Astrocyte (in vitro differentiated cells and primary cell): ENCODE results near the gene MOBP. TPM values are rescaled to one million over a fixed set of nuclear protein-coding genes. Genes with fewer than 3 reads are reported as not detected.

ENCODE experiments used
- DNase-seq: peaks from one replicate; pipeline ENCODE4 v3.0.0-alpha.2; 2010; ENCODE audit warnings: low read depth
- FAIRE-seq: peaks from 2 replicates; lab custom pipeline; 2011; peaks lifted over from hg19 to GRCh38; lab: Jason Lieb, UNC
- H2AFZ ChIP-seq: 2 replicates; pipeline ENCODE4 v1.6.0; 2012; ENCODE audit warnings: low read depth, low read length, inconsistent platforms
- H3K27ac ChIP-seq: 2 replicates; pipeline ENCODE4 v1.5.1; 2011; ENCODE audit warnings: low read depth, low read length, inconsistent platforms
- H3K27me3 ChIP-seq: 2 replicates; pipeline ENCODE4 v1.6.0; 2011; ENCODE audit warnings: low read length, inconsistent platforms; ENCODE audit not compliant: insufficient read depth
- H3K36me3 ChIP-seq: 2 replicates; pipeline ENCODE4 v1.5.1; 2011; ENCODE audit warnings: low read length, inconsistent platforms; ENCODE audit not compliant: insufficient read depth
- H3K4me1 ChIP-seq: 2 replicates; pipeline ENCODE4 v1.5.1; 2011; ENCODE audit warnings: low read length, inconsistent platforms; ENCODE audit not compliant: insufficient read depth
- H3K4me2 ChIP-seq: 2 replicates; pipeline ENCODE4 v1.6.0; 2012; ENCODE audit warnings: low read length, inconsistent platforms
- H3K4me3 ChIP-seq: 2 replicates; pipeline ENCODE4 v1.5.1; 2011; ENCODE audit warnings: low read depth, mild to moderate bottlenecking, low read length, inconsistent platforms; ENCODE audit not compliant: insufficient read depth
- H3K79me2 ChIP-seq: 2 replicates; pipeline ENCODE4 v1.6.0; 2012; ENCODE audit warnings: mild to moderate bottlenecking, low read length, inconsistent platforms; ENCODE audit not compliant: insufficient read depth
- H3K9ac ChIP-seq: 2 replicates; pipeline ENCODE4 v1.6.0; 2012; ENCODE audit warnings: mild to moderate bottlenecking, low read length, inconsistent platforms
- H3K9me3 ChIP-seq: 2 replicates; pipeline ENCODE4 v1.5.1; 2012; ENCODE audit warnings: low read depth, mild to moderate bottlenecking, low read length, inconsistent platforms; ENCODE audit not compliant: insufficient read depth
- H4K20me1 ChIP-seq: 2 replicates; pipeline ENCODE4 v1.6.0; 2012; ENCODE audit warnings: low read length, inconsistent platforms; ENCODE audit not compliant: insufficient read depth
- H3K27ac Mint-ChIP-seq: one replicate; pipeline ENCODE4 v1.8.0; 2021; ENCODE audit warnings: mild to moderate bottlenecking, mixed read lengths; ENCODE audit not compliant: unreplicated experiment
- H3K27me3 Mint-ChIP-seq: one replicate; pipeline ENCODE4 v1.8.0; 2021; ENCODE audit warnings: low read depth, mixed read lengths; ENCODE audit not compliant: unreplicated experiment
- H3K36me3 Mint-ChIP-seq: one replicate; pipeline ENCODE4 v1.8.0; 2021; ENCODE audit warnings: low read depth, mixed read lengths; ENCODE audit not compliant: unreplicated experiment
- H3K4me1 Mint-ChIP-seq: one replicate; pipeline ENCODE4 v1.8.0; 2021; ENCODE audit warnings: low read depth, mixed read lengths; ENCODE audit not compliant: unreplicated experiment
- H3K4me3 Mint-ChIP-seq: one replicate; pipeline ENCODE4 v1.8.0; 2021; ENCODE audit warnings: mild to moderate bottlenecking, moderate library complexity, mixed read lengths; ENCODE audit not compliant: unreplicated experiment
- H3K9me3 Mint-ChIP-seq: one replicate; pipeline ENCODE4 v1.8.0; 2021; ENCODE audit warnings: mild to moderate bottlenecking, mixed read lengths; ENCODE audit not compliant: unreplicated experiment
- CTCF ChIP-seq: IDR thresholded peaks from 2 replicates; pipeline ENCODE4 v1.5.1; 2011; ENCODE audit warnings: low read depth, mild to moderate bottlenecking, inconsistent platforms, low read length, moderate library complexity; ENCODE audit not compliant: insufficient read depth
- EZH2 ChIP-seq: IDR thresholded peaks from 2 replicates; pipeline ENCODE4 v1.6.1; 2012; ENCODE audit warnings: mild to moderate bottlenecking, low read length, inconsistent platforms; ENCODE audit not compliant: insufficient read depth
- total RNA-seq: library from RNA; stranded (reverse); gene quantifications from 2 replicates; pipeline ENCODE4 v1.2.1, GENCODE V29; 2021

The MOBP gene
- total RNA-seq, 1 donor from 2014 or later, result 0.16 TPM

GRCh38 chr3:39542588-39542988, 75.1 kb downstream of the MOBP start:
- H3K36me3 Mint-ChIP-seq, result no peaks in the 10 kb centered on the region
- H2AFZ ChIP-seq, result no peak overlapping the region
- no peaks in the 10 kb centered on the region for H3K27me3 ChIP-seq
- no peaks in the 10 kb centered on the region for H3K4me1 ChIP-seq
- no peaks in the 10 kb centered on the region for H3K9me3 ChIP-seq
- H3K27ac Mint-ChIP-seq, result no peak overlapping the region
- H3K9ac ChIP-seq, result no peak overlapping the region
- no peak overlapping the region for H3K4me2 ChIP-seq
- peaks cover 4% of the 10 kb centered on the region for H3K4me1 Mint-ChIP-seq
- TF ChIP-seq CTCF (no peak), EZH2 (no peak)
- no peaks in the 10 kb centered on the region for H4K20me1 ChIP-seq
- no peaks in the 10 kb centered on the region for H3K79me2 ChIP-seq
- no peak overlapping the region for H3K4me3 Mint-ChIP-seq
- no peak for DNase-seq
- no peak overlapping the region for H3K4me3 ChIP-seq
- H3K27ac ChIP-seq, result no peak overlapping the region
- no peaks in the 10 kb centered on the region for H3K9me3 Mint-ChIP-seq
- FAIRE-seq, result no peak
- no peaks in the 10 kb centered on the region for H3K27me3 Mint-ChIP-seq
- no peaks in the 10 kb centered on the region for H3K36me3 ChIP-seq

- no peak overlapping the region for H2AFZ ChIP-seq
- no peak overlapping the region for H3K27ac ChIP-seq
- H4K20me1 ChIP-seq, result no peaks in the 10 kb centered on the region
- H3K36me3 ChIP-seq, result no peaks in the 10 kb centered on the region
- H3K9me3 ChIP-seq, result no peaks in the 10 kb centered on the region
- H3K36me3 Mint-ChIP-seq, result no peaks in the 10 kb centered on the region
- H3K4me2 ChIP-seq, result no peak overlapping the region
- no peaks in the 10 kb centered on the region for H3K27me3 ChIP-seq
- H3K4me3 ChIP-seq, result no peak overlapping the region
- no peak for TF ChIP-seq CTCF
- TF ChIP-seq EZH2, result no peak
- FAIRE-seq (no peak), DNase-seq (no peak)
- peaks cover 9% of the 10 kb centered on the region for H3K27me3 Mint-ChIP-seq
- H3K4me1 Mint-ChIP-seq, result no peaks in the 10 kb centered on the region
- H3K79me2 ChIP-seq, result no peaks in the 10 kb centered on the region
- H3K4me1 ChIP-seq, result no peaks in the 10 kb centered on the region
- H3K4me3 Mint-ChIP-seq, result no peak overlapping the region
- H3K27ac Mint-ChIP-seq, result no peak overlapping the region
- H3K9ac ChIP-seq, result no peak overlapping the region
- H3K9me3 Mint-ChIP-seq, result peaks cover 3% of the 10 kb centered on the region
These were observed 80.8 kb downstream of the MOBP start for GRCh38 chr3:39548282-39548681.

- Histone ChIP-seq H3K4me1 (no peaks in the 10 kb centered on the region), H3K9me3 (no peaks in the 10 kb centered on the region), H3K36me3 (no peaks in the 10 kb centered on the region), H3K4me2 (no peak overlapping the region), H3K27me3 (no peaks in the 10 kb centered on the region), H3K9ac (no peak overlapping the region), H3K27ac (no peak overlapping the region), H3K4me3 (no peak overlapping the region), H3K79me2 (no peaks in the 10 kb centered on the region), H2AFZ (no peak overlapping the region), H4K20me1 (no peaks in the 10 kb centered on the region)
- H3K4me1 Mint-ChIP-seq, result no peaks in the 10 kb centered on the region
- DNase-seq, result no peak
- no peak for TF ChIP-seq EZH2
- no peak for TF ChIP-seq CTCF
- H3K27ac Mint-ChIP-seq, result no peak overlapping the region
- peaks cover 16% of the 10 kb centered on the region for H3K9me3 Mint-ChIP-seq
- no peak for FAIRE-seq
- no peak overlapping the region for H3K4me3 Mint-ChIP-seq
- no peaks in the 10 kb centered on the region for H3K36me3 Mint-ChIP-seq
- peaks cover 9% of the 10 kb centered on the region for H3K27me3 Mint-ChIP-seq
These were observed 83.0 kb downstream of the MOBP start for GRCh38 chr3:39550354-39551051.
